Fibroblast of lung (primary cell): ENCODE results near the gene INSC. TPM values are rescaled to one million over a fixed set of nuclear protein-coding genes. Genes with fewer than 3 reads are reported as not detected.

ENCODE experiments used
- DNase-seq, 2 donors: peaks; one replicate each; pipeline versions ENCODE4 v3.0.0 to v3.0.0-alpha.2; 2010; ENCODE audit warnings: low read depth in 2 of 2
- H2AFZ ChIP-seq: 2 replicates; pipeline ENCODE4 v1.5.1; 2012; ENCODE audit warnings: low read length, control low read depth, inconsistent platforms
- H3K27ac ChIP-seq: 2 replicates; pipeline ENCODE4 v1.5.1; 2011; ENCODE audit warnings: low read length, control low read depth; ENCODE audit not compliant: insufficient read depth
- H3K27me3 ChIP-seq: 2 replicates; pipeline ENCODE4 v1.5.1; 2011; ENCODE audit warnings: mild to moderate bottlenecking, low read length; ENCODE audit not compliant: control insufficient read depth, insufficient read depth
- H3K36me3 ChIP-seq: 2 replicates; pipeline ENCODE4 v1.5.1; 2011; ENCODE audit warnings: low read length; ENCODE audit not compliant: control insufficient read depth, insufficient read depth
- H3K4me1 ChIP-seq: 2 replicates; pipeline ENCODE4 v1.5.1; 2011; ENCODE audit warnings: low read length; ENCODE audit not compliant: control insufficient read depth, insufficient read depth; ENCODE audit errors: extremely low read depth
- H3K4me2 ChIP-seq: 2 replicates; pipeline ENCODE4 v1.5.1; 2011; ENCODE audit warnings: low read length, control low read depth; ENCODE audit not compliant: insufficient read depth; ENCODE audit errors: extremely low read depth
- H3K4me3 ChIP-seq, 4 experiments: fragments of 200-600 bp in 1 of 4; sonication (generic) in 1 of 4; replicated peaks in 1 of 4; 2 replicates each; pipeline ENCODE4 v1.5.1; 2011 to 2016; ENCODE audit warnings: low read length in 4 of 4, low read depth in 3 of 4, mild to moderate bottlenecking in 3 of 4, control low read depth in 2 of 4, inconsistent platforms in 1 of 4, mixed read lengths in 1 of 4; ENCODE audit not compliant: insufficient read depth in 1 of 4; ENCODE audit errors: control extremely low read depth in 1 of 4
- H3K79me2 ChIP-seq: 2 replicates; pipeline ENCODE4 v1.5.1; 2012; ENCODE audit warnings: mild to moderate bottlenecking, low read length, inconsistent platforms; ENCODE audit not compliant: control insufficient read depth, insufficient read depth
- H3K9ac ChIP-seq: 2 replicates; pipeline ENCODE4 v1.5.1; 2011; ENCODE audit warnings: mild to moderate bottlenecking, low read length, control low read depth; ENCODE audit not compliant: insufficient read depth
- H3K9me3 ChIP-seq: 2 replicates; pipeline ENCODE4 v1.5.1; 2012; ENCODE audit warnings: low read depth, low read length; ENCODE audit not compliant: control insufficient read depth, insufficient read depth
- H4K20me1 ChIP-seq: 2 replicates; pipeline ENCODE4 v1.5.1; 2011; ENCODE audit warnings: low read length; ENCODE audit not compliant: control insufficient read depth, insufficient read depth; ENCODE audit errors: extremely low read depth
- CTCF ChIP-seq, 2 donors: IDR thresholded peaks in 1 of 2; conservative IDR thresholded peaks in 1 of 2; 1 replicate in 1 of 2; 2 replicates in 1 of 2; pipeline ENCODE4 v1.5.1; 2011 to 2012; ENCODE audit warnings: low read length in 2 of 2, control low read depth in 1 of 2, inconsistent platforms in 1 of 2, low read depth in 1 of 2, mild to moderate bottlenecking in 1 of 2
- EZH2 ChIP-seq: IDR thresholded peaks from 2 replicates; pipeline ENCODE4 v1.5.1; 2012; ENCODE audit warnings: low read length, control low read depth, mild to moderate bottlenecking; ENCODE audit errors: missing control alignments
- polyA plus RNA-seq, 2 donors: library from polyadenylated mRNA; depleted of rRNA in 1 of 2; stranded (reverse) in 1 of 2; unstranded in 1 of 2; fragments of >200 nt; gene quantifications; 2 replicates each; pipeline ENCODE4 v1.2.1, GENCODE V29; 2011 to 2012; ENCODE audit warnings: missing spikeins in 1 of 2
- total RNA-seq: library from RNA; depleted of rRNA; stranded (reverse); fragments of >200 nt; gene quantifications from 2 replicates; pipeline ENCODE4 v1.2.1, GENCODE V29; 2014

The INSC gene
- total and polyA plus RNA-seq, 2 donors (not counting 1 experiment from before 2014, with no cell fraction given): 0.90 to 8.3 TPM

GRCh38 chr11:15186146-15186545 lies 71.4 kb downstream of the INSC start:
- H3K9ac ChIP-seq: no peak overlapping the region

GRCh38 chr11:15189189-15189588 lies 74.5 kb downstream of the INSC start:
- Histone ChIP-seq H3K4me3 (no peak overlapping the region), H2AFZ (no peak overlapping the region), H3K9ac (no peak overlapping the region), H3K36me3 (no peaks in the 10 kb centered on the region), H3K4me2 (no peak overlapping the region), H3K27me3 (no peaks in the 10 kb centered on the region), H3K9me3 (no peaks in the 10 kb centered on the region), H3K79me2 (no peaks in the 10 kb centered on the region), H3K27ac (no peak overlapping the region), H3K4me1 (peaks cover under 1% of the 10 kb centered on the region), H4K20me1 (no peaks in the 10 kb centered on the region)
- no peak for DNase-seq
- TF ChIP-seq CTCF (conservative IDR thresholded peaks at IDR 0.05 in 1 of 2, IDR thresholded peaks at IDR 0.05 in 1 of 2; ENCODE audit: low read depth in 1 of 2, low read length in 2 of 2) (no peak), EZH2 (no peak)

More at GRCh38 chr11:15186146-15186545, 71.4 kb downstream of the INSC start:
- Histone ChIP-seq H3K4me1 (no peaks in the 10 kb centered on the region), H3K36me3 (no peaks in the 10 kb centered on the region), H3K9me3 (no peaks in the 10 kb centered on the region), H3K4me3 (no peak overlapping the region), H3K79me2 (no peaks in the 10 kb centered on the region), H2AFZ (no peak overlapping the region), H3K27ac (no peak overlapping the region), H4K20me1 (no peaks in the 10 kb centered on the region), H3K27me3 (no peaks in the 10 kb centered on the region), H3K4me2 (no peak overlapping the region)
- peak in 1 of 2 donors; percentile 37 for DNase-seq
- TF ChIP-seq EZH2: no peak
- no peak for TF ChIP-seq CTCF (conservative IDR thresholded peaks at IDR 0.05 in 1 of 2, IDR thresholded peaks at IDR 0.05 in 1 of 2; ENCODE audit: low read depth in 1 of 2, low read length in 2 of 2)

GRCh38 chr11:15189641-15190365 lies 75.1 kb downstream of the INSC start:
- H3K27ac ChIP-seq: no peak overlapping the region
- H3K27me3 ChIP-seq: no peaks in the 10 kb centered on the region
- H3K9me3 ChIP-seq: no peaks in the 10 kb centered on the region
- no peak overlapping the region for H3K4me2 ChIP-seq
- no peak overlapping the region for H3K4me3 ChIP-seq
- no peaks in the 10 kb centered on the region for H3K36me3 ChIP-seq
- H3K79me2 ChIP-seq: no peaks in the 10 kb centered on the region
- no peaks in the 10 kb centered on the region for H4K20me1 ChIP-seq
- peaks cover 2% of the 10 kb centered on the region for H3K4me1 ChIP-seq
- peak; percentile 39 to 51 for DNase-seq
- H2AFZ ChIP-seq: no peak overlapping the region
- no peak overlapping the region for H3K9ac ChIP-seq
- TF ChIP-seq EZH2 (no peak), CTCF (conservative IDR thresholded peaks at IDR 0.05 in 1 of 2, IDR thresholded peaks at IDR 0.05 in 1 of 2; ENCODE audit: low read depth in 1 of 2, low read length in 2 of 2) (no peak)
